Kidney epithelial cell (primary cell): ENCODE results near the gene FBXW8. TPM values are rescaled to one million over a fixed set of nuclear protein-coding genes. Genes with fewer than 3 reads are reported as not detected.

Experiments used
- DNase-seq: peaks from one replicate; pipeline ENCODE4 v3.0.0-alpha.2; 2010; ENCODE audit warnings: low read depth
- H3K27me3 ChIP-seq: 2 replicates; pipeline ENCODE4 v1.6.0; 2011; ENCODE audit warnings: low read length; ENCODE audit not compliant: control insufficient read depth, insufficient read depth
- H3K36me3 ChIP-seq: 2 replicates; pipeline ENCODE4 v1.5.1; 2011; ENCODE audit warnings: low read length; ENCODE audit not compliant: control insufficient read depth, insufficient read depth
- H3K4me3 ChIP-seq: 2 replicates; pipeline ENCODE4 v1.5.1; 2011; ENCODE audit warnings: low read depth, mild to moderate bottlenecking, control low read depth, low read length
- CTCF ChIP-seq: IDR thresholded peaks from 2 replicates; pipeline ENCODE4 v1.5.1; 2011; ENCODE audit warnings: mild to moderate bottlenecking, moderate library complexity, low read length, control low read depth, inconsistent platforms; ENCODE audit not compliant: insufficient read depth, poor library complexity, severe bottlenecking
- total RNA-seq: library from RNA; depleted of rRNA; stranded (reverse); fragments of >200 nt; gene quantifications from 2 replicates; pipeline ENCODE4 v1.2.3, GENCODE V29; 2015

The FBXW8 gene
- total RNA-seq, 1 donor from 2014 or later: 25.4 TPM

DNA sequence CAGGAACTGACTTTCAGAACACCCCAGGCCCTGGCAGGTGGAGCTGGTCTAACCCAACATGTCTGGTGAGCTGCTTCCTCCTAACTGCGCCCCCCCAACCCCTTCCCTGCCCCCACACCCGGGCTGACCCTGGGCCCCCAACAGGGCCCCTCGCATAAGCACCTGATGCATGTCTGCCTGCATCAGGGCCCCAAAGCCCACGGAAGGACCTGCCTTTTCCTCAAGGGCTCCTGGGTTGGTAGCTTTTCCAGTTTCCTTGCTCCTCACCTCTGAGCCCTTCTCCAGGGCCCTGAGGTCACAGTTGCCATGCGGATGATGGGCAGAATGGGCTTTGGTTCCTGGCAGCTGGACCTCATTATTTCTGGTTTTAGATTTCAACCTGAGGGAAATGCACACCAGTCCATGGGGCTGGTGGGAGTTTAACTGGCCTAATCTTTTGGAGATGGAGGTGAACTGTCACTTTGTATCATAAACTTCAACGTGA is 170.0 kb downstream of the FBXW8 start:
- no peak for DNase-seq
- H3K36me3 ChIP-seq: no peaks in the 10 kb centered on the region
- no peak for TF ChIP-seq CTCF
- no peak overlapping the region for H3K4me3 ChIP-seq
- peaks cover 6% of the 10 kb centered on the region for H3K27me3 ChIP-seq

Other genes starting within 250 kb of the FBXW8 start
- 72.8 and 77.0 TPM in 2 replicates for gene SPRING1, start 172.9 kb upstream of the FBXW8 start, total RNA-seq
- 8.4 and 16.3 TPM in 2 replicates for gene RNFT2, start 172.6 kb upstream of the FBXW8 start, total RNA-seq
- gene HRK, start 29.5 kb upstream of the FBXW8 start, total RNA-seq: 3.5 TPM in 2 replicates
- 2.7 and 3.8 TPM in 2 replicates for gene TESC, start 188.5 kb downstream of the FBXW8 start, total RNA-seq